Activated CD4-positive, alpha-beta T cell treated with anti-CD3 and anti-CD28 coated beads, Interleukin-2, amount 50 U/mL, for 16 hours (primary cell): ENCODE measurements around the gene CDK1.

Experiments used
- DNase-seq: peaks from one replicate; pipeline ENCODE4 v3.0.0-alpha.2; 2020

CDK1 gene

GRCh38 chr10:60778214-60778970 is at the start of gene CDK1:
CDK1 (plus strand) TSS chr10:60778478; CDS start chr10:60780166, 1,688 bp downstream.
- DNase-seq: peak; percentile 99

- no peak for DNase-seq
Observed at GRCh38 chr10:60729106-60729505, 49.2 kb upstream of the CDK1 start.

- DNase-seq: peak; percentile 54
Observed at GRCh38 chr10:60731134-60731885, 47.0 kb upstream of the CDK1 start.

GRCh38 chr10:60732198-60732806 is 46.0 kb upstream of the CDK1 start:
- peak; percentile 10 for DNase-seq

GRCh38 chr10:60732807-60733516 is 45.3 kb upstream of the CDK1 start:
- peak; percentile 21 for DNase-seq

- no peak for DNase-seq
Observed at GRCh38 chr10:60733517-60733822, 44.8 kb upstream of the CDK1 start.

- no peak for DNase-seq
Observed at GRCh38 chr10:60733826-60734225, 44.5 kb upstream of the CDK1 start.

- no peak for DNase-seq
Observed at GRCh38 chr10:60734226-60734625, 44.1 kb upstream of the CDK1 start.

GRCh38 chr10:60735244-60735643 is 43.0 kb upstream of the CDK1 start:
- DNase-seq: no peak

GRCh38 chr10:60737242-60737641 is 41.0 kb upstream of the CDK1 start:
- no peak for DNase-seq

GRCh38 chr10:60739558-60739957 is 38.7 kb upstream of the CDK1 start:
- DNase-seq: no peak

- no peak for DNase-seq
Observed at GRCh38 chr10:60742512-60742911, 35.8 kb upstream of the CDK1 start.

- DNase-seq: no peak
Observed at GRCh38 chr10:60747817-60748469, 30.3 kb upstream of the CDK1 start.

- DNase-seq: no peak
Observed at GRCh38 chr10:60753152-60753551, 25.1 kb upstream of the CDK1 start.

GRCh38 chr10:60753817-60754216 is 24.5 kb upstream of the CDK1 start:
- no peak for DNase-seq

GRCh38 chr10:60757420-60757895 is 20.8 kb upstream of the CDK1 start:
- DNase-seq: no peak

GRCh38 chr10:60759181-60759580 is 19.1 kb upstream of the CDK1 start:
- no peak for DNase-seq

GRCh38 chr10:60760711-60761210 is 17.5 kb upstream of the CDK1 start:
- DNase-seq: no peak

- no peak for DNase-seq
Observed at GRCh38 chr10:60762554-60762953, 15.7 kb upstream of the CDK1 start.

- no peak for DNase-seq
Observed at GRCh38 chr10:60767424-60767823, 10.9 kb upstream of the CDK1 start.

- DNase-seq: no peak
Observed at GRCh38 chr10:60769406-60769805, 8.9 kb upstream of the CDK1 start.

- DNase-seq: no peak
Observed at GRCh38 chr10:60777696-60778213, 523 bp upstream of the CDK1 start.
